Activated CD4-positive, alpha-beta memory T cell treated with anti-CD3 and anti-CD28 coated beads, Interleukin-2, amount 10 ng/mL, durations not matched to agents 7 days and 5 days (primary cell): Measurements from ENCODE around the gene SLC24A3. TPM values are rescaled to one million over a fixed set of nuclear protein-coding genes. Genes with fewer than 3 reads are reported as not detected.

Source experiments
- CTCF ChIA-PET: fragments of 350-600 bp; sonication (Branson Sonifier 250); formaldehyde crosslinking; loops from one replicate; lab custom pipeline; 2021; ENCODE audit warnings: antibody characterized with exemption, inconsistent platforms; lab: Charles Lee
- POLR2A ChIA-PET: fragments of 350-600 bp; sonication (Branson Sonifier 250); formaldehyde crosslinking; loops from one replicate; lab custom pipeline; 2021; ENCODE audit warnings: antibody characterized with exemption; lab: Charles Lee
- DNase-seq: peaks from one replicate; pipeline ENCODE4 v3.0.0-alpha.2; 2020
- H3K27ac Mint-ChIP-seq: one replicate; pipeline ENCODE4 v1.8.0; 2021; ENCODE audit warnings: mild to moderate bottlenecking, mixed read lengths
- H3K27me3 Mint-ChIP-seq: one replicate; pipeline ENCODE4 v1.8.0; 2021; ENCODE audit warnings: mixed read lengths
- H3K36me3 Mint-ChIP-seq: one replicate; pipeline ENCODE4 v1.8.0; 2021; ENCODE audit warnings: low read depth, mixed read lengths
- H3K4me1 Mint-ChIP-seq: one replicate; pipeline ENCODE4 v1.8.0; 2021; ENCODE audit warnings: mixed read lengths
- H3K4me3 Mint-ChIP-seq: one replicate; pipeline ENCODE4 v1.8.0; 2021; ENCODE audit warnings: mild to moderate bottlenecking, mixed read lengths
- H3K9me3 Mint-ChIP-seq: one replicate; pipeline ENCODE4 v1.8.0; 2021; ENCODE audit warnings: mixed read lengths
- total RNA-seq, 2 experiments: library from RNA; stranded (reverse); gene quantifications; one replicate each; pipeline ENCODE4 v1.2.3, GENCODE V29; 2021

Gene SLC24A3
- total RNA-seq, 2 experiments from 2014 or later: not detected

DNA sequence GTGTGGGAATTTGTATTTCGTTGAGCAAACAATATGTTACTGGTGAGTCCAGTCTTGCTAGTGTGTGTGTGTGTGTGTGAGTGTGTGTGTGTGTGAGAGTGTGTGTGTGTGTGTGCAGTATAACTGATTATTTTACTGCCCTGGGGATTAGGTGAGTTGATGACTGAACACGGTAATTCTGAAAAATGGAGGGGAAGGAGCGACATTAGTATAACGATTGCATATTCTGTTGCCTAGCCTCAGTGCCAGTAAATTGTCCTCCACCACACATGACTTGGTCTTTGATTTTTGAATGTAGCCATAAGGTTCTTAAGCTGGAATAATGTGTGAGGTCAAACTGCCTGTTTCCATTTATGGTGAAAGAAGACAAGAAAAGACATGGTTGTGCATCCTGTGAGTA, 121.1 kb downstream of the SLC24A3 start:
- Mint-ChIP-seq H3K4me1 (no peaks in the 10 kb centered on the region), H3K9me3 (no peaks in the 10 kb centered on the region), H3K27ac (no peak overlapping the region), H3K4me3 (no peak overlapping the region), H3K27me3 (no peaks in the 10 kb centered on the region), H3K36me3 (no peaks in the 10 kb centered on the region)
- CTCF ChIA-PET: no interaction called here
- POLR2A ChIA-PET: no interaction called here
- DNase-seq: no peak

DNA sequence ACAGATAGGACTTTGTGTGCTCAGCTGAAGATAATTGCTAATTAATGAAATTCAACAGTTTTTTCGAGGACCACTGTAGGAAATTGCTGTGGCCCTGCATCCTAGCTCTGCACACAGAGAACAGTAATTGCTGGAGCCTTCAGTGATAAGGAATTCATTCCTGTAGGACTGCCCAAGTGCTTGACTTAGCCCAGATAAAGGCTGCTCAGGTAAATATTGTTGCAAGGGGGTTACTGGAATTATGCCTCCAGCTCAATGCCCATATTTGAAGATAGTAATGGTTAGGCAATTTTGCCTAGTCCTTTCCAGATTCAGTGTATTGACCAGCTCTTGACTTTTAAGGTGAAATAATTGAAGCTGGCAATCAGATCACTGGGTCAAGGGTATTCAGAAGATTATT, 122.9 kb downstream of the SLC24A3 start:
- no peaks in the 10 kb centered on the region for H3K9me3 Mint-ChIP-seq
- H3K4me3 Mint-ChIP-seq: no peak overlapping the region
- no peak for DNase-seq
- no peak overlapping the region for H3K27ac Mint-ChIP-seq
- no peaks in the 10 kb centered on the region for H3K27me3 Mint-ChIP-seq
- ChIA-PET CTCF (no interaction called here), POLR2A (no interaction called here)
- no peaks in the 10 kb centered on the region for H3K36me3 Mint-ChIP-seq
- H3K4me1 Mint-ChIP-seq: no peaks in the 10 kb centered on the region

DNA sequence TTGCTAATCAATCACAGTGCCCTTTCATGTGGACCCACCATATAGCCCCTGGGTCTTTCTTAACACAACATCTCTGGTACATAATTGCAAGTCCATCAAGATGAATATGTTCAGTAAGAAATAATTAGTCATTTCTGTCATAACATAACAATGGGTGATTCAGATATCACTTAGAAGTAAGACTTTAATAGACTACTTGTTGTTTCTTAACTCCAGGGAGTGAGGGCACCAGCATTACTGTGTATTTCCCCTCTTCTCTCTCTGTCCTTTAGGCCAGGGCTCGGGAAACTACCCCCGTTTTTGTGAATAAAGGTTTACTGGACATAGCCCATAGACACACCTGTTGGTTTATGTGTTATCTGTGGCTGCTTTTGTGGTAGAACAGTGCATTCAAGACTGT, 123.5 kb downstream of the SLC24A3 start:
- no peak for DNase-seq
- H3K36me3 Mint-ChIP-seq: no peaks in the 10 kb centered on the region
- H3K4me3 Mint-ChIP-seq: no peak overlapping the region
- ChIA-PET POLR2A (no interaction called here), CTCF (no interaction called here)
- no peaks in the 10 kb centered on the region for H3K9me3 Mint-ChIP-seq
- no peak overlapping the region for H3K27ac Mint-ChIP-seq
- H3K27me3 Mint-ChIP-seq: no peaks in the 10 kb centered on the region
- H3K4me1 Mint-ChIP-seq: no peaks in the 10 kb centered on the region

DNA sequence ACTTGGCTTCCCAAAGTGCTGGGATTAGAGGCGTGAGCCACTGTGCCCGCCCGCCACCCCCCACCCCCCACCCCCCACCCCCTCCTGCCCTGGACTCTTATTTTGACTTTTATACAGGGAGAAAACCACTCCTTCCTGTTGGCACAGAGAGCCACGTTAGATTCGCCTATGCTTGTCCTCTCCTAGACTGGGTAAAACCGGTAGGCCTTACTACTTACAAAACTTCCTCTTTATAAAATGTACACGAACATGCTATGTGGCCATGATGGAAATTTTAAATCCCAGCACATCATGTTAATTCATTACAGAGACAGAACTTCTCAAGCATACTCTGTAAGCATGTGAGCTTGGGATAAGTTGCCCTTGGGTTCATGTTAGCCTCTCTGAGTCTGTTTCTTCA, 124.2 kb downstream of the SLC24A3 start:
- no peaks in the 10 kb centered on the region for H3K4me1 Mint-ChIP-seq
- no peak overlapping the region for H3K4me3 Mint-ChIP-seq
- ChIA-PET POLR2A (no interaction called here), CTCF (no interaction called here)
- DNase-seq: no peak
- no peaks in the 10 kb centered on the region for H3K36me3 Mint-ChIP-seq
- H3K27me3 Mint-ChIP-seq: no peaks in the 10 kb centered on the region
- H3K9me3 Mint-ChIP-seq: no peaks in the 10 kb centered on the region
- H3K27ac Mint-ChIP-seq: no peak overlapping the region

DNA sequence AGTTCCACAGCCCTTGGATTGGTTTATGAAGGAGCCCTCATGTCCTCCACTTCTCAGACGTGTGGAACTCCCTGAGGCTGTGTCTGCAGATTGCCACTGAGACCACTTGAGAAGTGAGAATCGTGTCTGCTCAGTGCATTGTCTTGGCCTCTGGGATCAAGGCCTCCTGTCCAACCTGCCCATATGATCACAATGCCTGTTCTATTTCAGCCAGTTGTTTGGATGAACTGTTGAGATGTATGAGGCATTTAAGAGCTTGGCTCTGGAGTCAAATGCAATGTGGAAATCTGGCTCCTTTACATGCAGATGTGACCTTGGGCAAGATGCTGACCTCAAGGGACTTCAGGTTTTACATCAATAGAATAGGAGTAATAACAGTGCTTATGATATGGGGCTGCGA, 125.9 kb downstream of the SLC24A3 start:
- no peaks in the 10 kb centered on the region for H3K36me3 Mint-ChIP-seq
- no peaks in the 10 kb centered on the region for H3K9me3 Mint-ChIP-seq
- no peaks in the 10 kb centered on the region for H3K4me1 Mint-ChIP-seq
- POLR2A ChIA-PET: no interaction called here
- CTCF ChIA-PET: no interaction called here
- DNase-seq: no peak
- no peak overlapping the region for H3K4me3 Mint-ChIP-seq
- no peaks in the 10 kb centered on the region for H3K27me3 Mint-ChIP-seq
- no peak overlapping the region for H3K27ac Mint-ChIP-seq

DNA sequence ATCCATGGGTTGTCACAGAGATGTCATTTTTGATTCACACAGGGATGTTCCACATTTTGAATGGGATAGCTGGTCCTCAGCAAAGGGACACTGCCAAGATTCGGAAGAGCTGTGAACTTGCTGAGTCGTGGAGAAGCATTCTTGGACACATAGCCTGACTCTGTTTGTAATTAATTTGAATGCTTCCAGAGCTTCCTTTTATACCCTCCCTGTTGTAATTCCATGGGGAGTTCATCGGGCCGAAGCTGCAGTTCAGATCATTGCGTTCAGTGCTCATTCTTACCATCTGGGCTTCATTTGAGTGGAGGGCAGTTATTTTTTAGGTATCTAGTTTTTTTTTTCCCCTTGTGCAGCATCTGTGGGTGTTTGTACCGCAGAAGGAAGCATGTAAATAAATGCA, 126.5 kb downstream of the SLC24A3 start:
- H3K36me3 Mint-ChIP-seq: no peaks in the 10 kb centered on the region
- POLR2A ChIA-PET: no interaction called here
- H3K9me3 Mint-ChIP-seq: no peaks in the 10 kb centered on the region
- H3K4me3 Mint-ChIP-seq: no peak overlapping the region
- H3K4me1 Mint-ChIP-seq: no peaks in the 10 kb centered on the region
- H3K27ac Mint-ChIP-seq: no peak overlapping the region
- CTCF ChIA-PET: no interaction called here
- H3K27me3 Mint-ChIP-seq: no peaks in the 10 kb centered on the region
- DNase-seq: no peak

DNA sequence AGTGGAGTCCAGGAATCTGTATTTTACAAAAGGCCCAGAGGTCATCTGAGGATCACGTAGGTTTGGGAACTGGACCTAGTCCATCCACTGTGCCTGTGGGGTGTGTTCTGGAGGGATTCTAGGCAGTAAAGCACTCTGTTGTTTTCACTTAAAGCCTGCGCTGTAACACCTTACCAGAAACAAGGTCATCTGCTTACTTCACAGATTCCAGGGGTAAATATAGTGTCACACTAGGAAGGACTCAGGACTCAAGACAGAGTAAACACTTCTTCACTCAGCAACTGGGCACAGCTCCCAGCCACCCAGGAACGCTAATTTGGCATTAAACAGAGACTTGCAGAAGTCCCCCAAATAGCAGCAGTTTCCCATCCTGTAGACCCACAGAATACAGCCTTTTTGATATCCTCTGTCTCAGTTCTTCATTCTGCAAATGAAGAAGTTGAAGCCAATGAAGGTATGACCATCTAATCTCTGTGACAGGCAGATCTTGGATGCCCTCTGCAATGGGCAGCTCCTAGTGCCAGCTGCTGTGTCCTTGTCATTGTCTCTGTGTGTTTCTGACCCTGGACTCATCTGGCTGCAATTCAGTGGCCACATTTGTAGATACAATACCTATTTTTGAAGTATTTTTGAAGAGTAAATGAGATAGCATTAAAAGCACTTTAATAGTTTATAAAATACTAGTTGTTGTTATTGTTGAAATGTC, 129.1 kb downstream of the SLC24A3 start:
- Mint-ChIP-seq H3K27ac (no peak overlapping the region), H3K9me3 (no peaks in the 10 kb centered on the region), H3K4me3 (no peak overlapping the region), H3K4me1 (no peaks in the 10 kb centered on the region), H3K27me3 (no peaks in the 10 kb centered on the region), H3K36me3 (no peaks in the 10 kb centered on the region)
- CTCF ChIA-PET: no interaction called here
- POLR2A ChIA-PET: no interaction called here
- DNase-seq: no peak

DNA sequence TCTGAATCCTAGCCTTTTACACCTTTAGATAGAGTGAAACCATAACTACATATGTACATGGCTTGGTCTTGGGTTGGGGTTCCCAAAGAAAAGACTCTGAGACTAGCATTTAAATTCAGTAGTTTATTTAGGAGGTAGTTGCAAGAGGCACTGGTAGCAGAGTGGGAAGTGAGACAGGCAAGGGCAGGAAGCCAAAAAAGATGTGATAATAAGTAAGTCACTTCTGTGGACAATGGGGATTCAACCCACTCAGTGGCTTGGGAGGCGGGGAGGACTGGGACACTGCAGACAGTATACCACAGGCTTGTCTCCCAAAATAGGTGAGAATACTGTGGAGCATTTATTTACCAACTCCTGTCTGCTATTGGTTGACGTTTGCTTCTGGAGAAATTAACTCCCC, 131.9 kb downstream of the SLC24A3 start:
- DNase-seq: no peak
- H3K4me1 Mint-ChIP-seq: no peaks in the 10 kb centered on the region
- no peak overlapping the region for H3K27ac Mint-ChIP-seq
- H3K36me3 Mint-ChIP-seq: no peaks in the 10 kb centered on the region
- no peak overlapping the region for H3K4me3 Mint-ChIP-seq
- CTCF ChIA-PET: no interaction called here
- H3K9me3 Mint-ChIP-seq: no peaks in the 10 kb centered on the region
- H3K27me3 Mint-ChIP-seq: no peaks in the 10 kb centered on the region
- POLR2A ChIA-PET: no interaction called here

DNA sequence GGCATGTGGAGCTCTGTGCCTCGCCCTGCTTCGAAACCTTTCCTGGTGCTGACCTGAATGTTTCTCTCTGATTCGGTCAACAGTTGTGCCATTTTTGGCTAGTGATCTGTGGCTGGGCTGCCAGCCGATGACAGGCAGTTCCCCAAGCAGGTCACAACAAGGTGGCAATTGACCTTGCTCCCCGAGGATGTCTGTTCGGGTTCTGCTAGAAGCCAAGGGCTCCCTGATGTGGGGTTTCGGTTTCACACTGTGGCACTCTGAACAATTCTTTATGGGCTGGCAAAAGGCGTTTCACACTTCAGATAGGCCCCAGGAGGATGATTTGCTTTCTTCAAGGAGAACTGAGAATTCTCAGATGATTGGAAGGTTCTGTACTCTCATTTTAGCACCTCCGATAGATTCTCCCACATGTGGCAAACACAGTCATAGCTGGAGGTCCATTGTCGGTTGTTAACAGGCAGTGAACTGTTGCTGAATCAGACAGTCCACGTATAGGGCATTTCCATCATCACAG, 135.6 kb downstream of the SLC24A3 start:
- no peaks in the 10 kb centered on the region for H3K27me3 Mint-ChIP-seq
- H3K27ac Mint-ChIP-seq: no peak overlapping the region
- DNase-seq: no peak
- H3K9me3 Mint-ChIP-seq: peaks cover 2% of the 10 kb centered on the region
- no peaks in the 10 kb centered on the region for H3K4me1 Mint-ChIP-seq
- H3K36me3 Mint-ChIP-seq: no peaks in the 10 kb centered on the region
- CTCF ChIA-PET: no interaction called here
- POLR2A ChIA-PET: no interaction called here
- no peak overlapping the region for H3K4me3 Mint-ChIP-seq

DNA sequence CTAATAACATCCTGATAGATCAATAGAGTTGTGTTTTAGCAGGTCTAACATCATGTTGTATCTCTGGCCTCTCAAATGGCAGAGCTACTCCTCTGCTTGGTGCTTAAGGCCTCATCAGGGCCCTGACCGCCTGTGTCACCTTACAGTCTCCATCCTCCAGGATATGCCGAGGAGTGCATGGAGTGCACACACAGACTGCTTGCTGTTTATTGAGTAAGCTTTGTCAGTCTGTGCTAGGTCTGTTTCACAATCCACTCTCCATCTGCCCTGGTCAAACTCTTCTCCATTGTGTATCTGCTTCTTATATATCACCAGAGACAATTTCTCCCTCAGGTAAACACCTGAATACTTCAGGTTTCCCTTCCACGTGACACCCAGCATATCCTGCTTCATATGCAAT, 136.1 kb downstream of the SLC24A3 start:
- no peak for DNase-seq
- Mint-ChIP-seq H3K4me3 (no peak overlapping the region), H3K4me1 (no peaks in the 10 kb centered on the region), H3K27ac (no peak overlapping the region), H3K36me3 (no peaks in the 10 kb centered on the region), H3K27me3 (no peaks in the 10 kb centered on the region), H3K9me3 (peaks cover 2% of the 10 kb centered on the region)
- ChIA-PET POLR2A (no interaction called here), CTCF (no interaction called here)

DNA sequence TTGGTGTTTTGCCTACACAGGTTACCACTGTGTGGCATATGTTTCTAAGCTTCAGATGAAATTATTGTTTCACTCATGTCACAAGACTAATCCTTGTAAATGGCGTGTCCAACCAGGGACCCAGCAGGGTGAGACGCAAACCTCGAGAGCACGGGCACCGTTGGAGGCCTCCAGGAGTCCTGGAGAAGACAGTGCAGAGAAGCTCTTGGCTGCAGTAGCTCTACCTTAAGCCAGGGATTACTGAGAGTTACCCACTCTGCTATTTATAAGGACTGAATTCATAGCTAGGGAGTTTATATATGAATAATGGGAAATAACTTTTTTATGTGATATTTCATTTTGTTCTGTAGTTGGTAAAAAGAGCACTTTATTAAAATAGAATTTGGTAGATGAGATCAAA, 137.4 kb downstream of the SLC24A3 start:
- H3K36me3 Mint-ChIP-seq: no peaks in the 10 kb centered on the region
- no peaks in the 10 kb centered on the region for H3K27me3 Mint-ChIP-seq
- DNase-seq: no peak
- POLR2A ChIA-PET: no interaction called here
- CTCF ChIA-PET: no interaction called here
- peaks cover 2% of the 10 kb centered on the region for H3K9me3 Mint-ChIP-seq
- H3K4me1 Mint-ChIP-seq: no peaks in the 10 kb centered on the region
- H3K27ac Mint-ChIP-seq: no peak overlapping the region
- H3K4me3 Mint-ChIP-seq: no peak overlapping the region

DNA sequence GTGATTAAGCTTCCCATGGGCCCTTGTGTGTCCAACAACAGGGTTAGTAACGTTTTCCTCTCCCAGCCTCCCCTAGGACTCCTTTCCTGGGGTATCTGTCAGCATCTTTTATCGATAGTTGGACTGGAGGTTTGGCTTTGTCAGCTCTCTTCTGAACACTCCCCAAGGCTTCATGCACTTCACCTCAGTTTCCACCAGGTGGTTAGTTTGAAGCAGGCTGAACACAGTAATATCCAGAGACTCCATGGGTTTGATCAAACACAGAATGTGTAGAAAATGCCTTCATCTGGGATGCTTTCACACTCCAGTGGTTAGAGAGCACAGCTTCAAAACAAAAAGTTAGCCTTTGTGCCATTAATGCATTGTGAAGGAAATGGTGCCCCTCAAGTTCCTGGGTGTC, 139.1 kb downstream of the SLC24A3 start:
- peaks cover 2% of the 10 kb centered on the region for H3K9me3 Mint-ChIP-seq

DNA sequence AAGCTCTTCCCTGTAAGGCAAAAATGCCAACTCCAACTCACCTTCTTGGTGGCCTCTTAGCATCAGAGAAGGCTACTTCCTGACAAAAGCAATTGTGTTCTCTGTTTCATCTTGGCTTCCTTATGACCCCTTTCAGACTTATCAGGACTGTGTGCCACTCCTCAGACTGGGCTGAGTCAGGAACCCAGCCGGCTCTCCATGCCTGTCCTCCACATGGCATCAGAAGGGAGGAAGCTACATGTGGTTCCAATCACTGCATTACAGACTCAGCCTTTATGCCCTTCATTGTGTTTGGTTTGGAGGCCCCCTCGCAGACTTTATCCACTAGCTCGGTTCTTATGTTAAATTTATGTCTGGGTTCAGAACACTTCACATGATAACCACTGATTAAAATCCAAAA, 142.5 kb downstream of the SLC24A3 start:
- Mint-ChIP-seq H3K27ac (no peak overlapping the region), H3K36me3 (no peaks in the 10 kb centered on the region), H3K4me3 (no peak overlapping the region), H3K9me3 (peaks cover 2% of the 10 kb centered on the region), H3K27me3 (no peaks in the 10 kb centered on the region), H3K4me1 (no peaks in the 10 kb centered on the region)
- no peak for DNase-seq
- CTCF ChIA-PET: no interaction called here
- POLR2A ChIA-PET: no interaction called here

More for the DNA sequence above, 139.1 kb downstream of the SLC24A3 start:
- Mint-ChIP-seq H3K4me3 (no peak overlapping the region), H3K27me3 (no peaks in the 10 kb centered on the region), H3K27ac (no peak overlapping the region), H3K36me3 (no peaks in the 10 kb centered on the region), H3K4me1 (no peaks in the 10 kb centered on the region)
- CTCF ChIA-PET: no interaction called here
- POLR2A ChIA-PET: no interaction called here
- no peak for DNase-seq

DNA sequence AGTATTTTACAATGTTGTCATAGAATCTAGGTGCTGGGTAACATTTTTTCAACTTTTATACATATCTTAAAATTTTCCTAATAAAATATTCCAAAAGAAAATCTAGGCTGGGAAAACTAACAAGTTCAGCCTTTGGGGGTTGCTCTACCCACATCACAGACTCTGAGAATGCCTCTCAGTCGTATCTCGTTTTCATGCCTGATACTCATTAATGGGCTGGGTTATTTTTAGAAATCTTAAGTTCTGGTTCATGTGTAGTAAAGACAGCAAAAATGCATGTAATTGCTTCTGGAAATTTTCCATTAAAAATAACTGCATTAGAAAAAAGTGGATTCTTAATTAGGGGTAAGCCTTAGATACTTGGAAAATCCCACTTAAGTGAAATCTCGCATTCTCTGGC, 149.3 kb downstream of the SLC24A3 start:
- no peak overlapping the region for H3K4me3 Mint-ChIP-seq
- no peaks in the 10 kb centered on the region for H3K4me1 Mint-ChIP-seq
- ChIA-PET POLR2A (no interaction called here), CTCF (no interaction called here)
- no peak overlapping the region for H3K27ac Mint-ChIP-seq
- H3K9me3 Mint-ChIP-seq: peaks cover 3% of the 10 kb centered on the region
- no peaks in the 10 kb centered on the region for H3K36me3 Mint-ChIP-seq
- DNase-seq: no peak
- H3K27me3 Mint-ChIP-seq: no peaks in the 10 kb centered on the region
